HG02943 (cell line): Measurements from ENCODE around the gene CTDSPL.
"Not testable (repeated sequence)": the region's sequence is repeated elsewhere in the genome, so short reads cannot be mapped to it uniquely, and the experiment has no call there.

Experiments
- ATAC-seq: cut with Tn5 transposase; IDR thresholded peaks from one replicate; pipeline ENCODE4 v1.9.1; 2021; ENCODE audit warnings: mild to moderate bottlenecking, low read depth, moderate library complexity; ENCODE audit not compliant: unreplicated experiment

CTDSPL gene

GRCh38 chr3:38028621-38029361, 167.1 kb downstream of the CTDSPL start:
- ATAC-seq, result no peak

- ATAC-seq, result no peak
Measured at GRCh38 chr3:38029400-38030125, 167.9 kb downstream of the CTDSPL start, which contains the start of gene PLCD1. Gene PLCD1, minus strand, starts transcription at chr3:38029642. Its CDS starts 103 bp downstream, at chr3:38029539.

GRCh38 chr3:38030126-38031021, 168.7 kb downstream of the CTDSPL start:
- ATAC-seq, result no peak

DNA sequence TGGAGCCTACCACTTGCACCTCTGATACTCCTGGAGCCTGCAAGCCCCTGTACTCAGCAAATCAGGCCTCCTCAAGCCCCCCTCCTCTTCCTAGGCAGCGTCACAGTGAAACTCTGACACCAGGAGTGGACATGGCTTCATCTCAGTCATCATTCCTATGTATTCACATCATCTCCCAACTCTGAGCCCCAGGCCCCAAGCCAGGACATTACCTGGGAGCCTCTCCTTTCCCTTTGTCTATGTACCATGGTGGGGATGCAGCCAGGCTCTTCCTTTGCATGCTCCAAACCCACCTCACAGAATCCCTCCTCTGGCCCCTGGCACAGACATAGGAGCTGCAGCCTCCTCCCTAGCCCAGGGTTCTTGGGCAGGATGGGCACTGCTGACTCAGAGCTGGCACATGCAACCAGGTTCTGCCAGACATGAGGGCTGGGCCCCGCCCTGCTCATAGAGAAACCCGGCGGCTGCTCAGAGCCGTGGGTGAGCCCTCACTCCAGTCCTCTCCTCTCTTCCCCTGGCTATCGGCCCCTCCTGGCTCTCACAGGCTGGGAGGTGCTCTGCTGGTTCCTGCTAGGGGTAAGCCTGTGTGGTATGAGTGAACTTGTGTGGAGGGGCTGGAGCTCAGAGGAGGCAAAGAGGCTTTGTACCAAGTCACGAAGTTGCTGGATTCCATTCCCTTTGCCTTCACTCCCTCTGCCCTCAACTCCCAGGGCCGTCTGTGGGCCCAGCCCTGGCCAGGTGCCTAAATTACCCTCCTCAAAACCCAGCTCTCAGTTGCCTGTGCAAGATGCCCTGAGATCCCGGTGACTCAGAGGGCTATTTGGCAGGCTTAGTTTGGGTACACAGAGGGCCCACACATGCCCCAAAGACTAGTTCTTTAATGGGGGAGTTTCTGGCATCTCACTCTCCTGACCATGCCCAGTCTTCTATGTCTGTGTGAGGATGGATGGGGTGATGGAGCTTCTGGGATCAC, 169.6 kb downstream of the CTDSPL start:
- no peak for ATAC-seq

GRCh38 chr3:38032328-38032865, 170.7 kb downstream of the CTDSPL start:
- ATAC-seq, result no peak

- ATAC-seq, result not testable (repeated sequence)
Measured at GRCh38 chr3:38033586-38033985, 171.9 kb downstream of the CTDSPL start.
